ENCODE measurements around the gene GLI1. TPM values are rescaled to one million over a fixed set of nuclear protein-coding genes. Genes with fewer than 3 reads are reported as not detected.

GLI1 gene
- polyA plus RNA-seq, 2 of the 4 experiments (the other 2 are of a cell fraction), result 13.1 to 27.3 TPM

DNA sequence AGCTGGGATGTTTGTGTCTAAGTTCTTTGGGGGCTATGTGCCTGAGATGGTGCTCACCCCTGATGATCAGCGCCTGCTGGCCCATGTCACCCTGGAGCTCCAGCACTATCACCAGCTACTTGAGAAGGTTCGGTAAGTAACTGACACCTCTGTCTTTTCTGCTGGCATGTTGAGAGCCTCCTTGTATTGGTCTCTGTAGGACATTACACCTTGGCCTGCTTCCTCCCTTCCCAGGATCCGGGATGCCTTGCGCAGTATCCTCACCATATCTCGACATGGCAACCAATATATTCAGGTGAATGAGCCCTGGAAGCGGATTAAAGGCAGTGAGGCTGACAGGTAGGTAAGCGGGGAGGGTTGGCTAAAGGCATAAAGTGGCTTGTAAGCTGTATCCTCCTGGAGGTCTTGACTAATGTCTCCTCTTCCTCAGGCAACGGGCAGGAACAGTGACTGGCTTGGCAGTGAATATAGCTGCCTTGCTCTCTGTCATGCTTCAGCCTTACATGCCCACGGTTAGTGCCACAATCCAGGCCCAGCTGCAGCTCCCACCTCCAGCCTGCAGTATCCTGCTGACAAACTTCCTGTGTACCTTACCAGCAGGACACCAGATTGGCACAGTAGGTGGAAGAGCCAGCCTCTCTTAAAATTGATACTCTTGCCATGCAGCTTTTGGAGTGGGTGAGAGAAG lies 55.3 kb downstream of the GLI1 start:
- WGBS (ENCODE audit: missing lambda C conversion rate), result 93% methylated on average over 9 of the region's 9 CpGs
- Histone ChIP-seq H3K4me3 (no peak overlapping the region), H3K27ac (no peak overlapping the region), H3K9me3 (no peaks in the 10 kb centered on the region), H3K4me1 (peaks cover 27% of the 10 kb centered on the region), H3K4me2 (no peak overlapping the region)
- ChIA-PET POLR2A (interaction anchor here (0.6 to 1.0 kb wide), 2 partner anchors 15 to 78 kb away, joined by 3 read pairs; no protein-coding TSS in a partner anchor), CTCF (interaction anchor here (1.1 to 3.0 kb wide), 7 partner anchors 10 to 52 kb away, joined by 3 to 15 read pairs (median 4); no protein-coding TSS in a partner anchor)
- FAIRE-seq (no peak), ATAC-seq (0 out of 6 replicates have a peak, but pooled peaks of 1 of the 2 experiments have one; percentile 4), DNase-seq (ENCODE audit: low read depth in 1 of 2, low spot score in 1 of 2) (no peak)
- TF ChIP-seq, protein P1, sequence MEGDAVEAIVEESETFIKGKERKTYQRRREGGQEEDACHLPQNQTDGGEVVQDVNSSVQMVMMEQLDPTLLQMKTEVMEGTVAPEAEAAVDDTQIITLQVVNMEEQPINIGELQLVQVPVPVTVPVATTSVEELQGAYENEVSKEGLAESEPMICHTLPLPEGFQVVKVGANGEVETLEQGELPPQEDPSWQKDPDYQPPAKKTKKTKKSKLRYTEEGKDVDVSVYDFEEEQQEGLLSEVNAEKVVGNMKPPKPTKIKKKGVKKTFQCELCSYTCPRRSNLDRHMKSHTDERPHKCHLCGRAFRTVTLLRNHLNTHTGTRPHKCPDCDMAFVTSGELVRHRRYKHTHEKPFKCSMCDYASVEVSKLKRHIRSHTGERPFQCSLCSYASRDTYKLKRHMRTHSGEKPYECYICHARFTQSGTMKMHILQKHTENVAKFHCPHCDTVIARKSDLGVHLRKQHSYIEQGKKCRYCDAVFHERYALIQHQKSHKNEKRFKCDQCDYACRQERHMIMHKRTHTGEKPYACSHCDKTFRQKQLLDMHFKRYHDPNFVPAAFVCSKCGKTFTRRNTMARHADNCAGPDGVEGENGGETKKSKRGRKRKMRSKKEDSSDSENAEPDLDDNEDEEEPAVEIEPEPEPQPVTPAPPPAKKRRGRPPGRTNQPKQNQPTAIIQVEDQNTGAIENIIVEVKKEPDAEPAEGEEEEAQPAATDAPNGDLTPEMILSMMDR (IDR thresholded peaks at IDR 0.05), result no peak
- 0 out of 2 replicates have a peak, but pooled peaks have one; percentile 17 for TF ChIP-seq POLR2AphosphoS2 (conservative IDR thresholded peaks at IDR 0.05; ENCODE audit: low read length)

DNA sequence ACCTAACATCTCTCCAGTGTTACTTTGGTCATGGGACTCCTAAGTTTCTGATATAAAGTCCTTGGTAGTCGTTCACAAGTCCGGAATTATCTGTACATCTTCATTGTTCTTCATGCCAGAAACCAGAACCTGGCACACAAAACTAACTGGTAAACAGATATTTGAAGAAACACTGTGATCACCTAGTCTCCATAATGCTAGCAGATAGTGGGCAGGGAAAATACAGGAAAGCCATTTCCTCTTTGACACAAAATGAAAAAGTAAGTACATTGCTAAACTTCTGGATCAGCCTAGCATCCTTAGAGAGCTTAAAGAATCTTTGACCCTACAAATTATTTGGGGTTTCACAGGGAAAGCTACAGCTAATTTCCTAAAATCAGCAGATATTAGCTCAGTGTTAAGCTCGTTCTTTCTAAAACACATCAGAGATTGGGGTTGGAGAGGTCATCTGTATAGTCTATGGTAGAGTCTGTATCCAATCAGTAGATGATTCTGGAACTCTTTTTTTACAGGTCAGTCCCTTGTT lies 55.9 kb downstream of the GLI1 start:
- CTCF ChIA-PET, result interaction anchor here (0.7 to 3.0 kb wide), 10 partner anchors 11 to 53 kb away, joined by 3 to 15 read pairs (median 4); no protein-coding TSS in a partner anchor
- Histone ChIP-seq H3K4me2 (no peak overlapping the region), H3K9me3 (no peaks in the 10 kb centered on the region), H3K4me1 (peaks cover 27% of the 10 kb centered on the region), H3K4me3 (no peak overlapping the region), H3K27ac (no peak overlapping the region)
- ATAC-seq, result no peak
- no peak for DNase-seq (ENCODE audit: low read depth in 1 of 2, low spot score in 1 of 2)
- 84% methylated on average over 3 of the region's 3 CpGs for WGBS (ENCODE audit: missing lambda C conversion rate)
- no peak for FAIRE-seq
- POLR2A ChIA-PET, result interaction anchor here (0.6 to 1.0 kb wide), 2 partner anchors 15 to 78 kb away, joined by 3 read pairs; no protein-coding TSS in a partner anchor
- no peak for TF ChIP-seq KDM5A (IDR thresholded peaks at IDR 0.05)
- TF ChIP-seq, protein P1 (IDR thresholded peaks at IDR 0.05), result no peak
- no peak for TF ChIP-seq CHD2 (IDR thresholded peaks at IDR 0.05; ENCODE audit: low read length, partially characterized antibody)
- no peak for TF ChIP-seq CEBPB (IDR thresholded peaks at IDR 0.05)
- 0 out of 2 replicates have a peak, but pooled peaks have one; percentile 16 for TF ChIP-seq POLR2AphosphoS2 (conservative IDR thresholded peaks at IDR 0.05; ENCODE audit: low read length)
- 0 out of 2 replicates have a peak, but pooled peaks have one; percentile 67 for TF ChIP-seq HOXA7 (CRISPR knock-in tag; IDR thresholded peaks at IDR 0.05)
- no peak for TF ChIP-seq CBX2 (IDR thresholded peaks at IDR 0.05; ENCODE audit: borderline replicate concordance, low read depth)

DNA sequence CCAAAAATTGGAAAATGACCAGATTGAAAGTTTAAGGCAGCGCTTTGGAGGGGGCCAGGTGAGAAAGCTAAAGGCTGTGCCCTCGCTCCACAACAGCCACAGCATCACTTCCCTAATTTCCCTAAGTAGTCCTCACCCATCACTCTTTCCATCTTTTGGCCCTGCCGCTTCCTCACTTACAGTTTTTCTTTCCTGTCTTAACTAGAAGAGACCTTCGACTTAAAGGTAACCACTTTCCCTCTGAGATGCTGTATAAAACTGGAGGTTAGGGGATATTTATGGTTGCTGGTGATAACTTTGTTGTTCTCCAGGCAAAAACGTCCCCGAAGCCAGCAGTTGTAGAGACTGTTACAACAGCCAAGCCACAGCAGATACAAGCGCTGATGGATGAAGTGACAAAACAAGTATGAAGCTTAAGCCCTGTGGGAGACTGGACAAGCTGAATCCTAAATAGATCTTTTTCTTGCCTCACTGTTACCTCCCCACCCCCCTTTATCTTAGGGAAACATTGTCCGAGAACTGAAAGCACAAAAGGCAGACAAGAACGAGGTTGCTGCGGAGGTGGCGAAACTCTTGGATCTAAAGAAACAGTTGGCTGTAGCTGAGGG lies 56.5 kb downstream of the GLI1 start:
- CTCF ChIA-PET, result interaction anchor here (0.7 to 3.0 kb wide), 11 partner anchors 11 to 1326 kb away, joined by 3 to 15 read pairs (median 3); partner anchors contain the start of gene GLI1
- WGBS (ENCODE audit: missing lambda C conversion rate), result 91% methylated on average over 11 of the region's 11 CpGs
- ATAC-seq (no peak), FAIRE-seq (no peak), DNase-seq (ENCODE audit: low read depth in 1 of 2, low spot score in 1 of 2) (no peak)
- Histone ChIP-seq H3K4me1 (peaks cover 30% of the 10 kb centered on the region), H3K9me3 (no peaks in the 10 kb centered on the region), H3K27ac (no peak overlapping the region), H3K4me3 (no peak overlapping the region), H3K4me2 (no peak overlapping the region)
- POLR2A ChIA-PET, result interaction anchor here (1.0 kb wide), 1 partner anchor 16 kb away, joined by 3 read pairs; no protein-coding TSS in a partner anchor
- peak; percentile 70; the same call in 1 of the 2 replicates for TF ChIP-seq HOXA7 (CRISPR knock-in tag; IDR thresholded peaks at IDR 0.05)
- TF ChIP-seq, protein P2, sequence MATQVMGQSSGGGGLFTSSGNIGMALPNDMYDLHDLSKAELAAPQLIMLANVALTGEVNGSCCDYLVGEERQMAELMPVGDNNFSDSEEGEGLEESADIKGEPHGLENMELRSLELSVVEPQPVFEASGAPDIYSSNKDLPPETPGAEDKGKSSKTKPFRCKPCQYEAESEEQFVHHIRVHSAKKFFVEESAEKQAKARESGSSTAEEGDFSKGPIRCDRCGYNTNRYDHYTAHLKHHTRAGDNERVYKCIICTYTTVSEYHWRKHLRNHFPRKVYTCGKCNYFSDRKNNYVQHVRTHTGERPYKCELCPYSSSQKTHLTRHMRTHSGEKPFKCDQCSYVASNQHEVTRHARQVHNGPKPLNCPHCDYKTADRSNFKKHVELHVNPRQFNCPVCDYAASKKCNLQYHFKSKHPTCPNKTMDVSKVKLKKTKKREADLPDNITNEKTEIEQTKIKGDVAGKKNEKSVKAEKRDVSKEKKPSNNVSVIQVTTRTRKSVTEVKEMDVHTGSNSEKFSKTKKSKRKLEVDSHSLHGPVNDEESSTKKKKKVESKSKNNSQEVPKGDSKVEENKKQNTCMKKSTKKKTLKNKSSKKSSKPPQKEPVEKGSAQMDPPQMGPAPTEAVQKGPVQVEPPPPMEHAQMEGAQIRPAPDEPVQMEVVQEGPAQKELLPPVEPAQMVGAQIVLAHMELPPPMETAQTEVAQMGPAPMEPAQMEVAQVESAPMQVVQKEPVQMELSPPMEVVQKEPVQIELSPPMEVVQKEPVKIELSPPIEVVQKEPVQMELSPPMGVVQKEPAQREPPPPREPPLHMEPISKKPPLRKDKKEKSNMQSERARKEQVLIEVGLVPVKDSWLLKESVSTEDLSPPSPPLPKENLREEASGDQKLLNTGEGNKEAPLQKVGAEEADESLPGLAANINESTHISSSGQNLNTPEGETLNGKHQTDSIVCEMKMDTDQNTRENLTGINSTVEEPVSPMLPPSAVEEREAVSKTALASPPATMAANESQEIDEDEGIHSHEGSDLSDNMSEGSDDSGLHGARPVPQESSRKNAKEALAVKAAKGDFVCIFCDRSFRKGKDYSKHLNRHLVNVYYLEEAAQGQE (IDR thresholded peaks at IDR 0.05), result no peak
- peak in 1 of 2 experiments; percentile 26; a peak in 2 of 5 replicates for TF ChIP-seq JUN (IDR thresholded peaks at IDR 0.05)
